Measurements from ENCODE around the gene ZNF738.
"Not testable (repeated sequence)": the region's sequence is repeated elsewhere in the genome, so short reads cannot be mapped to it uniquely, and the experiment has no call there.

The ZNF738 gene

GRCh38 chr19:21358768-21359451 lies at the start of gene ZNF738:
TSS of gene ZNF738 (plus strand) at chr19:21359000. CDS start at chr19:21359141, 141 bp downstream.
- Mint-ChIP-seq H3K27me3 (no peaks in the 10 kb centered on the region), H3K36me3 (peaks cover 10% of the 10 kb centered on the region), H3K9me3 (peaks cover 5% of the 10 kb centered on the region), H3K4me3 (peak within 1 kb of the TSS; percentile 97), H3K4me1 (peaks cover 13% of the 10 kb centered on the region), H3K27ac (peak within 1 kb of the TSS; percentile 92)

- not testable (repeated sequence) for H3K27me3 Mint-ChIP-seq, H3K9me3 Mint-ChIP-seq, H3K4me3 Mint-ChIP-seq
- Mint-ChIP-seq H3K4me1 (peaks cover 52% of the 10 kb centered on the region), H3K36me3 (peaks cover 35% of the 10 kb centered on the region), H3K27ac (peak overlapping the region; percentile 41)
These were observed 46.0 kb upstream of the ZNF738 start for GRCh38 chr19:21312807-21313206.

GRCh38 chr19:21314676-21315075 lies 44.1 kb upstream of the ZNF738 start:
- peaks cover 48% of the 10 kb centered on the region for H3K4me1 Mint-ChIP-seq
- no peaks in the 10 kb centered on the region for H3K9me3 Mint-ChIP-seq
- H3K27me3 Mint-ChIP-seq: no peaks in the 10 kb centered on the region
- peaks cover 29% of the 10 kb centered on the region for H3K36me3 Mint-ChIP-seq
- no peak overlapping the region for H3K4me3 Mint-ChIP-seq
- no peak overlapping the region for H3K27ac Mint-ChIP-seq

GRCh38 chr19:21317821-21318220 lies 41.0 kb upstream of the ZNF738 start:
- Mint-ChIP-seq H3K36me3 (peaks cover 32% of the 10 kb centered on the region), H3K27ac (no peak overlapping the region), H3K4me3 (no peak overlapping the region)

GRCh38 chr19:21321134-21321533 lies 37.7 kb upstream of the ZNF738 start:
- Mint-ChIP-seq H3K27ac (no peak overlapping the region), H3K9me3 (no peaks in the 10 kb centered on the region), H3K4me3 (no peak overlapping the region), H3K27me3 (no peaks in the 10 kb centered on the region), H3K36me3 (peaks cover 41% of the 10 kb centered on the region), H3K4me1 (peaks cover 71% of the 10 kb centered on the region)

More at GRCh38 chr19:21317821-21318220, 41.0 kb upstream of the ZNF738 start:
- Mint-ChIP-seq H3K27me3 (no peaks in the 10 kb centered on the region), H3K9me3 (no peaks in the 10 kb centered on the region), H3K4me1 (peaks cover 58% of the 10 kb centered on the region)

- Mint-ChIP-seq H3K9me3 (no peaks in the 10 kb centered on the region), H3K27me3 (no peaks in the 10 kb centered on the region)
These were observed 36.8 kb upstream of the ZNF738 start for GRCh38 chr19:21321996-21322395.

GRCh38 chr19:21322528-21322927 lies 36.3 kb upstream of the ZNF738 start:
- no peak overlapping the region for H3K27ac Mint-ChIP-seq

More at GRCh38 chr19:21321996-21322395, 36.8 kb upstream of the ZNF738 start:
- Mint-ChIP-seq H3K36me3 (peaks cover 47% of the 10 kb centered on the region), H3K4me1 (peaks cover 78% of the 10 kb centered on the region), H3K4me3 (no peak overlapping the region), H3K27ac (peak overlapping the region; percentile 19)

GRCh38 chr19:21323000-21323399 lies 35.8 kb upstream of the ZNF738 start:
- peaks cover 44% of the 10 kb centered on the region for H3K36me3 Mint-ChIP-seq
- H3K27ac Mint-ChIP-seq: no peak overlapping the region
- no peaks in the 10 kb centered on the region for H3K27me3 Mint-ChIP-seq
- H3K4me1 Mint-ChIP-seq: peaks cover 81% of the 10 kb centered on the region
- no peak overlapping the region for H3K4me3 Mint-ChIP-seq
- H3K9me3 Mint-ChIP-seq: no peaks in the 10 kb centered on the region

More at GRCh38 chr19:21322528-21322927, 36.3 kb upstream of the ZNF738 start:
- Mint-ChIP-seq H3K4me1 (peaks cover 77% of the 10 kb centered on the region), H3K4me3 (no peak overlapping the region), H3K27me3 (no peaks in the 10 kb centered on the region), H3K9me3 (no peaks in the 10 kb centered on the region), H3K36me3 (peaks cover 44% of the 10 kb centered on the region)

- Mint-ChIP-seq H3K9me3 (no peaks in the 10 kb centered on the region), H3K36me3 (peaks cover 34% of the 10 kb centered on the region), H3K27ac (no peak overlapping the region), H3K4me3 (peak overlapping the region; percentile 23), H3K4me1 (peaks cover 71% of the 10 kb centered on the region), H3K27me3 (no peaks in the 10 kb centered on the region)
These were observed 32.6 kb upstream of the ZNF738 start for GRCh38 chr19:21326169-21326568.

GRCh38 chr19:21328406-21328805 lies 30.4 kb upstream of the ZNF738 start:
- Mint-ChIP-seq H3K4me3 (peak overlapping the region; percentile 98), H3K4me1 (peaks cover 50% of the 10 kb centered on the region), H3K9me3 (no peaks in the 10 kb centered on the region), H3K27ac (peak overlapping the region; percentile 98), H3K27me3 (no peaks in the 10 kb centered on the region), H3K36me3 (peaks cover 25% of the 10 kb centered on the region)

GRCh38 chr19:21328885-21329605 lies 29.8 kb upstream of the ZNF738 start, which contains the start of gene ZNF708:
TSS of gene ZNF708 (minus strand) at chr19:21329410. CDS start at chr19:21329212, 198 bp downstream.
- H3K9me3 Mint-ChIP-seq: no peaks in the 10 kb centered on the region
- peak within 1 kb of the TSS; percentile 98 for H3K4me3 Mint-ChIP-seq
- H3K36me3 Mint-ChIP-seq: peaks cover 23% of the 10 kb centered on the region
- H3K4me1 Mint-ChIP-seq: peaks cover 44% of the 10 kb centered on the region
- peak within 1 kb of the TSS; percentile 98 for H3K27ac Mint-ChIP-seq
- no peaks in the 10 kb centered on the region for H3K27me3 Mint-ChIP-seq

GRCh38 chr19:21335721-21336120 lies 23.1 kb upstream of the ZNF738 start:
- H3K36me3 Mint-ChIP-seq: peaks cover 9% of the 10 kb centered on the region
- H3K9me3 Mint-ChIP-seq: peaks cover 17% of the 10 kb centered on the region
- no peaks in the 10 kb centered on the region for H3K4me1 Mint-ChIP-seq
- no peak overlapping the region for H3K27ac Mint-ChIP-seq
- no peak overlapping the region for H3K4me3 Mint-ChIP-seq
- peaks cover 2% of the 10 kb centered on the region for H3K27me3 Mint-ChIP-seq

GRCh38 chr19:21344841-21345240 lies 14.0 kb upstream of the ZNF738 start:
- H3K27me3 Mint-ChIP-seq, H3K4me3 Mint-ChIP-seq, H3K4me1 Mint-ChIP-seq, H3K36me3 Mint-ChIP-seq, H3K27ac Mint-ChIP-seq: not testable (repeated sequence)
- peaks cover 14% of the 10 kb centered on the region for H3K9me3 Mint-ChIP-seq

GRCh38 chr19:21352830-21353229 lies 6.0 kb upstream of the ZNF738 start:
- H3K36me3 Mint-ChIP-seq: peaks cover 3% of the 10 kb centered on the region
- peaks cover 30% of the 10 kb centered on the region for H3K9me3 Mint-ChIP-seq
- peaks cover 10% of the 10 kb centered on the region for H3K4me1 Mint-ChIP-seq
- no peaks in the 10 kb centered on the region for H3K27me3 Mint-ChIP-seq
- no peak overlapping the region for H3K4me3 Mint-ChIP-seq
- H3K27ac Mint-ChIP-seq: no peak overlapping the region

GRCh38 chr19:21362291-21362690 lies 3.5 kb downstream of the ZNF738 start:
- H3K4me3 Mint-ChIP-seq: no peak overlapping the region
- no peak overlapping the region for H3K27ac Mint-ChIP-seq
- H3K36me3 Mint-ChIP-seq: peaks cover 30% of the 10 kb centered on the region
- peaks cover 16% of the 10 kb centered on the region for H3K4me1 Mint-ChIP-seq
- H3K9me3 Mint-ChIP-seq: peaks cover 6% of the 10 kb centered on the region
- no peaks in the 10 kb centered on the region for H3K27me3 Mint-ChIP-seq

GRCh38 chr19:21383980-21384582 lies 25.3 kb downstream of the ZNF738 start:
- Mint-ChIP-seq H3K36me3 (peaks cover 56% of the 10 kb centered on the region), H3K27ac (no peak overlapping the region), H3K9me3 (peaks cover 33% of the 10 kb centered on the region), H3K4me3 (no peak overlapping the region), H3K4me1 (no peaks in the 10 kb centered on the region), H3K27me3 (no peaks in the 10 kb centered on the region)
